Measurements from ENCODE around the gene ZFAND3. TPM values are rescaled to one million over a fixed set of nuclear protein-coding genes. Genes with fewer than 3 reads are reported as not detected.

The ZFAND3 gene
- total RNA-seq, 1 experiment from 2014 or later, result 75.0 TPM

DNA sequence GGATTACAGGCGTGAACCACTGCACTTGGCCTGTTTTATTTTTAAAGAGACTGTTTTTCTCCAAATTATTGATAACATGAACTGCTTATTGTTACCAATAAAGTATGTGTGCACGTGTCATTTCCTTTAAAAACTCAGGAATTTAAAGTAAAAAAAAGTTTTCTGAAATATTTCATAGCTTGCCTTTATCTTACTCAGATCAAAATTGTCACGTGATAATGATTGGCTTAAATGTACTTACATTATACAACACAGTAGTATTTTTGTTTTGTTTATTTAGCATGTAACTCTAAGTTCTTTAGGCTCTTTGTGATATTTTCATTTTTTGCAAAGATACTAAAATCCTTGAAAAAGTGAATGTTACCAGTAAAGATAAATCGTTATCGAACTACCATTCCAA lies 174.1 kb downstream of the ZFAND3 start:
- no peak for DNase-seq
- no TSS peak for BruUV-seq (replicated peaks)
- Mint-ChIP-seq H3K9me3 (ENCODE audit: low read depth, unreplicated experiment) (no peaks in the 10 kb centered on the region), H3K27me3 (ENCODE audit: unreplicated experiment) (no peaks in the 10 kb centered on the region), H3K36me3 (ENCODE audit: insufficient read depth, unreplicated experiment) (no peaks in the 10 kb centered on the region), H3K4me1 (ENCODE audit: low read depth, unreplicated experiment) (peaks cover 4% of the 10 kb centered on the region), H3K27ac (ENCODE audit: unreplicated experiment) (no peak overlapping the region), H3K4me3 (ENCODE audit: low read depth, unreplicated experiment) (no peak overlapping the region)
- CTCF ChIA-PET, result no interaction called here
- TF ChIP-seq, protein P1, sequence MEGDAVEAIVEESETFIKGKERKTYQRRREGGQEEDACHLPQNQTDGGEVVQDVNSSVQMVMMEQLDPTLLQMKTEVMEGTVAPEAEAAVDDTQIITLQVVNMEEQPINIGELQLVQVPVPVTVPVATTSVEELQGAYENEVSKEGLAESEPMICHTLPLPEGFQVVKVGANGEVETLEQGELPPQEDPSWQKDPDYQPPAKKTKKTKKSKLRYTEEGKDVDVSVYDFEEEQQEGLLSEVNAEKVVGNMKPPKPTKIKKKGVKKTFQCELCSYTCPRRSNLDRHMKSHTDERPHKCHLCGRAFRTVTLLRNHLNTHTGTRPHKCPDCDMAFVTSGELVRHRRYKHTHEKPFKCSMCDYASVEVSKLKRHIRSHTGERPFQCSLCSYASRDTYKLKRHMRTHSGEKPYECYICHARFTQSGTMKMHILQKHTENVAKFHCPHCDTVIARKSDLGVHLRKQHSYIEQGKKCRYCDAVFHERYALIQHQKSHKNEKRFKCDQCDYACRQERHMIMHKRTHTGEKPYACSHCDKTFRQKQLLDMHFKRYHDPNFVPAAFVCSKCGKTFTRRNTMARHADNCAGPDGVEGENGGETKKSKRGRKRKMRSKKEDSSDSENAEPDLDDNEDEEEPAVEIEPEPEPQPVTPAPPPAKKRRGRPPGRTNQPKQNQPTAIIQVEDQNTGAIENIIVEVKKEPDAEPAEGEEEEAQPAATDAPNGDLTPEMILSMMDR (IDR thresholded peaks at IDR 0.05; ENCODE audit: unreplicated experiment), result no peak
- intact Hi-C loops (cut with micrococcal nuclease; ENCODE audit: unreplicated experiment), result no loop called here

GRCh38 chr6:37994223-37994622 lies 174.7 kb downstream of the ZFAND3 start:
- Mint-ChIP-seq H3K27me3 (ENCODE audit: unreplicated experiment) (no peaks in the 10 kb centered on the region), H3K27ac (ENCODE audit: unreplicated experiment) (no peak overlapping the region), H3K4me3 (ENCODE audit: low read depth, unreplicated experiment) (no peak overlapping the region), H3K9me3 (ENCODE audit: low read depth, unreplicated experiment) (no peaks in the 10 kb centered on the region), H3K4me1 (ENCODE audit: low read depth, unreplicated experiment) (no peaks in the 10 kb centered on the region), H3K36me3 (ENCODE audit: insufficient read depth, unreplicated experiment) (no peaks in the 10 kb centered on the region)
- CTCF ChIA-PET, result no interaction called here
- no peak for DNase-seq
- BruUV-seq (replicated peaks), result no TSS peak
- intact Hi-C loops (cut with micrococcal nuclease; ENCODE audit: unreplicated experiment), result no loop called here
- TF ChIP-seq, protein P1 (IDR thresholded peaks at IDR 0.05; ENCODE audit: unreplicated experiment), result no peak

DNA sequence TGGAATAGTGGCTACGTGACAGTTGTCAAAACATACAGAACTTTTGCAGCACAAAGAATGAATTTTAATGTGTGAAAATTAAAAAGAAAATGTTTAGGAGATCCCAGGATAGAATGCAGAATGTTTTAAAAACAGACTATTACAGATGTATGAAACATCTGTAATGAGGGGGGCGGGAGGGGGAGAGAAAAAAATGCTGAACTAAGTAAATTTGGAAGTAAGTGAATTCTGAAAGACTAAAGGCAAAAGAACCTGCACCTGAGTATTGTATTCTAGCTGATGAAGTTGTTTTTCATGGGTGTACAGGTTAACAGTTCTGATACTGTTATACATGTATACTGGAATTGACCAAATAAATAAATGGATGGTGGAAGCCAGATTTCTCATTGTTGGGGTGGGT lies 178.8 kb downstream of the ZFAND3 start:
- DNase-seq, result no peak
- no TSS peak for BruUV-seq (replicated peaks)
- no peak overlapping the region for H3K27ac Mint-ChIP-seq (ENCODE audit: unreplicated experiment)
- no peaks in the 10 kb centered on the region for H3K4me1 Mint-ChIP-seq (ENCODE audit: low read depth, unreplicated experiment)
- no peak overlapping the region for H3K4me3 Mint-ChIP-seq (ENCODE audit: low read depth, unreplicated experiment)
- TF ChIP-seq, protein P1 (IDR thresholded peaks at IDR 0.05; ENCODE audit: unreplicated experiment), result no peak
- no peaks in the 10 kb centered on the region for H3K27me3 Mint-ChIP-seq (ENCODE audit: unreplicated experiment)
- intact Hi-C loops (cut with micrococcal nuclease; ENCODE audit: unreplicated experiment), result no loop called here
- no peaks in the 10 kb centered on the region for H3K9me3 Mint-ChIP-seq (ENCODE audit: low read depth, unreplicated experiment)
- CTCF ChIA-PET, result interaction anchor here (0.9 kb wide), 1 partner anchor 116 kb away, joined by 3 read pairs; no protein-coding TSS in a partner anchor
- no peaks in the 10 kb centered on the region for H3K36me3 Mint-ChIP-seq (ENCODE audit: insufficient read depth, unreplicated experiment)

GRCh38 chr6:38001386-38001785 lies 181.9 kb downstream of the ZFAND3 start:
- TF ChIP-seq, protein P1 (IDR thresholded peaks at IDR 0.05; ENCODE audit: unreplicated experiment), result no peak
- Mint-ChIP-seq H3K9me3 (ENCODE audit: low read depth, unreplicated experiment) (no peaks in the 10 kb centered on the region), H3K27ac (ENCODE audit: unreplicated experiment) (no peak overlapping the region), H3K27me3 (ENCODE audit: unreplicated experiment) (no peaks in the 10 kb centered on the region), H3K4me1 (ENCODE audit: low read depth, unreplicated experiment) (no peaks in the 10 kb centered on the region), H3K36me3 (ENCODE audit: insufficient read depth, unreplicated experiment) (no peaks in the 10 kb centered on the region), H3K4me3 (ENCODE audit: low read depth, unreplicated experiment) (no peak overlapping the region)
- CTCF ChIA-PET, result interaction anchor here (0.6 kb wide), 1 partner anchor 73 kb away, joined by 4 read pairs; no protein-coding TSS in a partner anchor
- intact Hi-C loops (cut with micrococcal nuclease; ENCODE audit: unreplicated experiment), result no loop called here
- no TSS peak for BruUV-seq (replicated peaks)
- no peak for DNase-seq

Measured in Calu3 (cell line).